Measurements from ENCODE around the gene MEAF6. TPM values are rescaled to one million over a fixed set of nuclear protein-coding genes. Genes with fewer than 3 reads are reported as not detected.
A peak's percentile ranks its signal among the peaks of the same experiment; 100 is the strongest.
"Not testable (repeated sequence)": the region's sequence is repeated elsewhere in the genome, so short reads cannot be mapped to it uniquely, and the experiment has no call there.

MEAF6 gene
- total RNA-seq, 2 donors from 2014 or later = 50.4 to 51.7 TPM

DNA sequence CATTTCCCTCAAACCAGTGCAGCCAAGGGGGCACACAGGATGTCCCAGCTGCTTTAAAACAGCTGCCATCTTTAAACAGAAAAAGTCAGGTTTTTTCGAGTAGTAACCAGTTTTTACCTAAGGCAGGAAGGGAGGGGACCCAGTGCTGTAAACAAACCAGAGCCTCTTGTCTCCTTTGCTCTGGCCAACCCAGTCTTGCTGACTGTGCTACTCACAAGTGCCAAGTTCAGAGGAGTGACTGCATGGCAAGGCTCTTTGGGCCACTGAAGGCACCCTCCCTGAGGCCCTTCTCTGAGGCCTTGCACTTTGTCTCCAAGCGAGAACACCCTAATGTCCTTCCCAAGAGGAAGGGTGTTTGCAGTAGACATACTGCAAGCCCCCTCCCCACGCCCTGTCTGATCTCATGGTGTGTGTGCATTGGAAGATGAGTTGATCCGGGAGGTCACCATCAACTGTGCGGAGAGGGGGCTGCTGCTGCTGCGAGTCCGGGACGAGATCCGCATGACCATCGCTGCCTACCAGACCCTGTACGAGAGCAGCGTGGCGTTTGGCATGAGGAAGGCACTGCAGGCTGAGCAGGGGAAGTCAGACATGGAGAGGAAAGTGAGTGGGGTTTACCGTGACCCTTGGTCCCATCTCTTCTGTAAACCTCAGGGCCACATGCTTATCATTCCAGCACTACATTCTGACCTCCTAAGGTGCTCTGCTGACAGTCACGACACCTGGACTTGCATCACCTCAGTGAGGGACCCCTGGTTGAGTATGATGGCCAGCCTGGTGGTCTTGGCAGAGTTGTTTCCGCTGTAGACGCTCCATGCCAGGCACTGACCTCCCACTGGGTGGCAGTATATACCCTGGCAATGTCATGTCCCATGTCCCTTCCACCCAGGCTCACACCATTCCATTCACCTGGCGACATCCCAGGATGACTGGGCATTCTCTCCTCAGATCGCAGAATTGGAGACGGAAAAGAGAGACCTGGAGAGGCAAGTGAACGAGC is 46.9 kb upstream of the MEAF6 start:
- H3K27ac ChIP-seq (ENCODE audit: low read depth, low read length) = no peak overlapping the region
- H3K4me3 ChIP-seq (ENCODE audit: low read length) = no peak overlapping the region
- peaks cover 8% of the 10 kb centered on the region for H3K4me1 ChIP-seq (ENCODE audit: control insufficient read depth, insufficient read depth, low read length)
- H3K36me3 Mint-ChIP-seq (ENCODE audit: low read depth) = peaks cover 25% of the 10 kb centered on the region
- no peak overlapping the region for H3K9ac ChIP-seq (ENCODE audit: extremely low read depth, low read length, poor library complexity, severe bottlenecking)
- 92 to 94% methylated on average over 15 to 21 of the region's 21 CpGs for WGBS, 2 experiments (ENCODE audit: insufficient coverage in 1 of 2, insufficient read length in 1 of 2)
- DNase-seq = peak; percentile 77
- peaks cover 18% of the 10 kb centered on the region for H3K4me1 Mint-ChIP-seq
- H3K9me3 ChIP-seq (ENCODE audit: control insufficient read depth, low read length) = no peaks in the 10 kb centered on the region
- H3K4me3 Mint-ChIP-seq = no peak overlapping the region
- no peaks in the 10 kb centered on the region for H3K27me3 ChIP-seq (ENCODE audit: control insufficient read depth, insufficient read depth, low read length, poor library complexity, severe bottlenecking)
- no peaks in the 10 kb centered on the region for H3K9me3 Mint-ChIP-seq
- TF ChIP-seq, protein P1, sequence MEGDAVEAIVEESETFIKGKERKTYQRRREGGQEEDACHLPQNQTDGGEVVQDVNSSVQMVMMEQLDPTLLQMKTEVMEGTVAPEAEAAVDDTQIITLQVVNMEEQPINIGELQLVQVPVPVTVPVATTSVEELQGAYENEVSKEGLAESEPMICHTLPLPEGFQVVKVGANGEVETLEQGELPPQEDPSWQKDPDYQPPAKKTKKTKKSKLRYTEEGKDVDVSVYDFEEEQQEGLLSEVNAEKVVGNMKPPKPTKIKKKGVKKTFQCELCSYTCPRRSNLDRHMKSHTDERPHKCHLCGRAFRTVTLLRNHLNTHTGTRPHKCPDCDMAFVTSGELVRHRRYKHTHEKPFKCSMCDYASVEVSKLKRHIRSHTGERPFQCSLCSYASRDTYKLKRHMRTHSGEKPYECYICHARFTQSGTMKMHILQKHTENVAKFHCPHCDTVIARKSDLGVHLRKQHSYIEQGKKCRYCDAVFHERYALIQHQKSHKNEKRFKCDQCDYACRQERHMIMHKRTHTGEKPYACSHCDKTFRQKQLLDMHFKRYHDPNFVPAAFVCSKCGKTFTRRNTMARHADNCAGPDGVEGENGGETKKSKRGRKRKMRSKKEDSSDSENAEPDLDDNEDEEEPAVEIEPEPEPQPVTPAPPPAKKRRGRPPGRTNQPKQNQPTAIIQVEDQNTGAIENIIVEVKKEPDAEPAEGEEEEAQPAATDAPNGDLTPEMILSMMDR (conservative IDR thresholded peaks at IDR 0.05) = peak; percentile 74
- peaks cover 30% of the 10 kb centered on the region for H3K36me3 ChIP-seq (ENCODE audit: control insufficient read depth, insufficient read depth, low read length)
- H3K27me3 Mint-ChIP-seq (ENCODE audit: insufficient read depth) = peaks cover 1% of the 10 kb centered on the region
- no peak overlapping the region for H3K27ac Mint-ChIP-seq

GRCh38 chr1:37560401-37561132 is 46.0 kb upstream of the MEAF6 start:
- H3K4me1 Mint-ChIP-seq = peaks cover 21% of the 10 kb centered on the region
- H3K9me3 Mint-ChIP-seq = no peaks in the 10 kb centered on the region
- WGBS, 2 experiments (ENCODE audit: insufficient coverage in 1 of 2, insufficient read length in 1 of 2) = 86 to 90% methylated on average over 5 to 10 of the region's 10 CpGs
- Histone ChIP-seq H3K4me3 (ENCODE audit: low read length) (no peak overlapping the region), H3K4me1 (ENCODE audit: control insufficient read depth, insufficient read depth, low read length) (peaks cover 8% of the 10 kb centered on the region), H3K9ac (ENCODE audit: extremely low read depth, low read length, poor library complexity, severe bottlenecking) (no peak overlapping the region), H3K27me3 (ENCODE audit: control insufficient read depth, insufficient read depth, low read length, poor library complexity, severe bottlenecking) (no peaks in the 10 kb centered on the region), H3K9me3 (ENCODE audit: control insufficient read depth, low read length) (no peaks in the 10 kb centered on the region), H3K36me3 (ENCODE audit: control insufficient read depth, insufficient read depth, low read length) (peaks cover 21% of the 10 kb centered on the region), H3K27ac (ENCODE audit: low read depth, low read length) (no peak overlapping the region)
- H3K36me3 Mint-ChIP-seq (ENCODE audit: low read depth) = peaks cover 18% of the 10 kb centered on the region
- no peak for DNase-seq
- H3K4me3 Mint-ChIP-seq = no peak overlapping the region
- H3K27ac Mint-ChIP-seq = no peak overlapping the region
- peaks cover 1% of the 10 kb centered on the region for H3K27me3 Mint-ChIP-seq (ENCODE audit: insufficient read depth)
- TF ChIP-seq, protein P1 (conservative IDR thresholded peaks at IDR 0.05) = no peak

DNA sequence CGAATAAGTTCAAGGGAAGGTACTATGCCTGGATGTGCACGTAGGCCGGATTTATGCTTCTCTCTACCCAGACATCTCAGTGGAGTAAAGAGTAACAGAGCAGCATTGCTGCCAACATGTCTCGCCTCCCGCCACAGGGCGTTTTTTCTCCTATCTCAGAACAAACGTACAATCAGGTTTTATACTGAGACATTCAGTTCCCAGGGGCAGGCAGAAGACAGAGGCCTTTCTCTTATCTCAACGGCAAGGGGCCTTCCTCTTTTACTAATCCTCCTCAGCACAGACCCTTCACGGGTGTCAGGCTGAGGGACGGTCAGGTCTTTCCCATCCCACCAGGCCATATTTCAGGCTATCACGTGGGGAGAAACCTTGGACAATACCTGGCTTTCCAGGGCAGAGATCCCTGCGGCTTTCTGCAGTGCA is 45.4 kb upstream of the MEAF6 start:
- not testable (repeated sequence) for H3K27me3 Mint-ChIP-seq (ENCODE audit: insufficient read depth); H3K27ac ChIP-seq (ENCODE audit: low read depth, low read length)

More for the DNA sequence above, 45.4 kb upstream of the MEAF6 start:
- 86 to 88% methylated on average over 7 to 12 of the region's 12 CpGs for WGBS, 2 experiments (ENCODE audit: insufficient coverage in 1 of 2, insufficient read length in 1 of 2)
- peaks cover 15% of the 10 kb centered on the region for H3K36me3 Mint-ChIP-seq (ENCODE audit: low read depth)
- peaks cover 15% of the 10 kb centered on the region for H3K36me3 ChIP-seq (ENCODE audit: control insufficient read depth, insufficient read depth, low read length)
- H3K9ac ChIP-seq (ENCODE audit: extremely low read depth, low read length, poor library complexity, severe bottlenecking); H3K9me3 Mint-ChIP-seq; H3K4me3 ChIP-seq (ENCODE audit: low read length); H3K27me3 ChIP-seq (ENCODE audit: control insufficient read depth, insufficient read depth, low read length, poor library complexity, severe bottlenecking); H3K4me3 Mint-ChIP-seq; H3K9me3 ChIP-seq (ENCODE audit: control insufficient read depth, low read length); H3K4me1 ChIP-seq (ENCODE audit: control insufficient read depth, insufficient read depth, low read length); DNase-seq; H3K27ac Mint-ChIP-seq: not testable (repeated sequence)
- H3K4me1 Mint-ChIP-seq = peaks cover 21% of the 10 kb centered on the region

Data from endodermal cell (in vitro differentiated cells).